Trophoblast cell (in vitro differentiated cells and primary cell): ENCODE results near the gene MROH8.
"Not testable (repeated sequence)": the region's sequence is repeated elsewhere in the genome, so short reads cannot be mapped to it uniquely, and the experiment has no call there.

Experiments
- DNase-seq, 2 donors: peaks; one replicate each; pipeline ENCODE4 v3.0.0-alpha.2; 2016
- H2AFZ ChIP-seq: 2 replicates; pipeline ENCODE4 v1.6.1; 2013; ENCODE audit warnings: low read length, moderate library complexity, mild to moderate bottlenecking; ENCODE audit not compliant: insufficient read depth, poor library complexity
- H2AK5ac ChIP-seq: 2 replicates; pipeline ENCODE4 v1.6.1; 2013; ENCODE audit warnings: mild to moderate bottlenecking, low read length
- H2BK120ac ChIP-seq: 2 replicates; pipeline ENCODE4 v1.6.1; 2013; ENCODE audit warnings: low read length, mild to moderate bottlenecking, moderate library complexity; ENCODE audit not compliant: insufficient read depth, poor library complexity
- H2BK12ac ChIP-seq: 2 replicates; pipeline ENCODE4 v1.6.1; 2013; ENCODE audit warnings: mild to moderate bottlenecking, low read length, moderate library complexity
- H2BK5ac ChIP-seq: 2 replicates; pipeline ENCODE4 v1.6.1; 2013; ENCODE audit warnings: low read length, low read depth, moderate library complexity, mild to moderate bottlenecking; ENCODE audit not compliant: poor library complexity
- H3K14ac ChIP-seq: 2 replicates; pipeline ENCODE4 v1.6.1; 2013; ENCODE audit warnings: mild to moderate bottlenecking, low read length
- H3K18ac ChIP-seq: 2 replicates; pipeline ENCODE4 v1.6.1; 2013; ENCODE audit warnings: mild to moderate bottlenecking, low read length
- H3K23ac ChIP-seq: 2 replicates; pipeline ENCODE4 v1.6.1; 2013; ENCODE audit warnings: low read length
- H3K27ac ChIP-seq: 2 replicates; pipeline ENCODE4 v1.5.1; 2013; ENCODE audit warnings: low read depth, mild to moderate bottlenecking, inconsistent platforms, low read length, moderate library complexity
- H3K27me3 ChIP-seq: 2 replicates; pipeline ENCODE4 v1.6.1; 2013; ENCODE audit warnings: inconsistent platforms, mild to moderate bottlenecking, low read length, moderate library complexity; ENCODE audit not compliant: insufficient read depth
- H3K36me3 ChIP-seq, 2 experiments: 1 replicate in 1 of 2; 2 replicates in 1 of 2; pipeline ENCODE4 v1.6.1; 2013; ENCODE audit warnings: low read length in 2 of 2, mild to moderate bottlenecking in 2 of 2, moderate library complexity in 1 of 2; ENCODE audit not compliant: insufficient read depth in 2 of 2, control insufficient read depth in 1 of 2
- H3K4ac ChIP-seq: 2 replicates; pipeline ENCODE4 v1.6.1; 2013; ENCODE audit warnings: low read depth, mild to moderate bottlenecking, low read length, moderate library complexity
- H3K4me1 ChIP-seq, 2 experiments: 1 replicate in 1 of 2; 2 replicates in 1 of 2; pipeline ENCODE4 v1.6.1; 2013; ENCODE audit warnings: low read length in 2 of 2, mild to moderate bottlenecking in 2 of 2, moderate library complexity in 1 of 2; ENCODE audit not compliant: insufficient read depth in 2 of 2, control insufficient read depth in 1 of 2
- H3K4me2 ChIP-seq: 2 replicates; pipeline ENCODE4 v1.6.1; 2013; ENCODE audit warnings: inconsistent platforms, mild to moderate bottlenecking, low read length, moderate library complexity
- H3K4me3 ChIP-seq: 2 replicates; pipeline ENCODE4 v1.5.1; 2013; ENCODE audit warnings: mild to moderate bottlenecking, low read depth, low read length, inconsistent platforms
- H3K79me1 ChIP-seq: one replicate; pipeline ENCODE4 v1.6.1; 2013; ENCODE audit warnings: low read length
- H3K79me2 ChIP-seq: 2 replicates; pipeline ENCODE4 v1.6.1; 2013; ENCODE audit warnings: low read length, mild to moderate bottlenecking; ENCODE audit not compliant: control insufficient read depth, insufficient read depth, poor library complexity
- H3K9ac ChIP-seq: 2 replicates; pipeline ENCODE4 v1.6.1; 2013; ENCODE audit warnings: mild to moderate bottlenecking, low read length
- H3K9me3 ChIP-seq: 2 replicates; pipeline ENCODE4 v1.6.1; 2013; ENCODE audit warnings: low read depth, mild to moderate bottlenecking, control low read depth, inconsistent platforms, low read length; ENCODE audit not compliant: insufficient read depth
- H4K12ac ChIP-seq: 2 replicates; pipeline ENCODE4 v1.6.1; 2013; ENCODE audit warnings: low read depth, mild to moderate bottlenecking, low read length, moderate library complexity
- H4K8ac ChIP-seq: 2 replicates; pipeline ENCODE4 v1.6.1; 2013; ENCODE audit warnings: low read depth, mild to moderate bottlenecking, low read length, moderate library complexity
- H4K91ac ChIP-seq: one replicate; pipeline ENCODE4 v1.6.1; 2013; ENCODE audit warnings: low read depth, mild to moderate bottlenecking, low read length, moderate library complexity
- WGBS: extraction: QIAGEN DNeasy Blood & Tissue Kit; methylation state at CpG from one replicate; pipeline ENCODE4 v1.1.7; 2013; ENCODE audit warnings: missing lambda C conversion rate; ENCODE audit not compliant: insufficient read length, insufficient coverage; ENCODE audit errors: extremely low coverage; 5-methylcytosine and 5-hydroxymethylcytosine counted together

Gene MROH8

DNA sequence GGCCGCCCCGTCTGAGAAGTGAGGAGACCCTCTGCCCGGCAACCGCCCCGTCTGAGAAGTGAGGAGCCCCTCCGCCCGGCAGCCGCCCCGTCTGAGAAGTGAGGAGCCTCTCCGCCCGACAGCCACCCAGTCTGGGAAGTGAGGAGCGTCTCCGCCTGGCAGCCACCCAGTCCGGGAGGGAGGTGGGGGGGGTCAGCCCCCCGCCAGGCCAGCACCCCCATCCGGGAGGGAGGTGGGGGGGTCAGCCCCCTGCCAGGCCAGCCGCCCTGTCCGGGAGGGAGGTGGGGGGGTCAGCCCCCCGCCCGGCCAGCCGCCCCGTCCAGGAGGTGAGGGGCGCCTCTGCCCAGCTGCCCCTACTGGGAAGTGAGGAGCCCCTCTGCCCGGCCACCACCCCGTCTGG, 109.8 kb downstream of the MROH8 start:
- not testable (repeated sequence) for H3K9me3 ChIP-seq, H2BK12ac ChIP-seq, H4K8ac ChIP-seq, H2BK120ac ChIP-seq, H3K4me3 ChIP-seq, H2BK5ac ChIP-seq, H3K27ac ChIP-seq, H3K27me3 ChIP-seq, H3K4me2 ChIP-seq, H3K4me1 ChIP-seq, H2AK5ac ChIP-seq, H3K14ac ChIP-seq, H3K23ac ChIP-seq, H3K18ac ChIP-seq, H4K12ac ChIP-seq, H3K79me1 ChIP-seq, H3K79me2 ChIP-seq, H4K91ac ChIP-seq, H2AFZ ChIP-seq, H3K36me3 ChIP-seq, H3K4ac ChIP-seq, H3K9ac ChIP-seq, DNase-seq
- WGBS, result no CpG with 5 or more reads among the region's 25 CpGs

DNA sequence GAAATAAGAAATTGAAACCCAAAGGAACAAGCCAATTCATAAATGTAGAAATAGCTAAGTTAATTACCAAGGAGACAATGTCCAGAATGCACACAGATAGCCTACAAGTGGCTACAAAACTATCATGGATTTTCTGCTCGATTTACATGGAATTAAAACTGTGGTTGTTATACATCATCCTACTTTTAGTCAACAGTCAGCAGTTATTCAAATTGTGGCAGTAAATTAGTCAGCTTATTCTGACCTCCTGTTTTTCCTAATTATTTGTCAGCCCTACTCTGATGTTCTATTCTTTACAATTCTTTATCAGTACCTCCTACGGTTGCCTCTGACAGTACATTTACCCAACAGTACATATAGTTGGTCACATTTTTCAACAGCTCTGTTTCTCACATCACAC, 113.2 kb downstream of the MROH8 start:
- H2AK5ac ChIP-seq, result no peak overlapping the region
- H4K91ac ChIP-seq, result no peak overlapping the region
- H3K79me2 ChIP-seq, result no peaks in the 10 kb centered on the region
- H2BK5ac ChIP-seq, result no peak overlapping the region
- H3K27ac ChIP-seq, result no peak overlapping the region
- H3K4me1 ChIP-seq, result peaks cover 0 to under 1% of the 10 kb centered on the region in 2 experiments
- no peak for DNase-seq
- H2AFZ ChIP-seq, result no peak overlapping the region
- no peak overlapping the region for H3K18ac ChIP-seq
- no peaks in the 10 kb centered on the region for H3K79me1 ChIP-seq
- H3K4me2 ChIP-seq, result no peak overlapping the region
- no peak overlapping the region for H3K4ac ChIP-seq
- H3K14ac ChIP-seq, result no peak overlapping the region
- H3K27me3 ChIP-seq, result no peaks in the 10 kb centered on the region
- no CpG with 5 or more reads among the region's 2 CpGs for WGBS
- no peak overlapping the region for H2BK120ac ChIP-seq
- no peak overlapping the region for H3K4me3 ChIP-seq
- H3K36me3 ChIP-seq, result peaks cover 3 to 9% of the 10 kb centered on the region in 2 experiments
- no peak overlapping the region for H3K9ac ChIP-seq
- no peak overlapping the region for H4K12ac ChIP-seq
- H3K23ac ChIP-seq, result no peak overlapping the region
- no peak overlapping the region for H2BK12ac ChIP-seq
- no peak overlapping the region for H4K8ac ChIP-seq
- H3K9me3 ChIP-seq, result peaks cover 2% of the 10 kb centered on the region

DNA sequence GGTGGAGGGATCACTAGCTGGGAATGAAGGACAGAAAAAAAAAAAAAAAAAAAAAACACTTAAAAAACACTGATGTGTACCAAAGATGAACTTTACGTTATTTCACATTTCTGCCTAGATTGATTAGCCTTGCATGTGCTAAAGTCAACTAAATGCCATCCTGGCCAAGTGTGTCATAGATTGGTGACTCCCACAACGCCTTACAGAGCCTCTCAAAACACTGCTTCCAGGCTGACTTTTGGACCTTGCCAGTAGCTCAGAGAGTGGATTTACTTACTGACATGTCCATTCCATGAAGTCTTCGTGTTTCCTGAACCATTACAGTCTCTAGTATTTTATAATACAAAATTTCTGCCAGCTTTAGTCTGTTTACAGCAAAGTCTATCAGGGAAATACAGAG, 124.1 kb downstream of the MROH8 start:
- WGBS, result no CpG with 5 or more reads among the region's 3 CpGs

DNA sequence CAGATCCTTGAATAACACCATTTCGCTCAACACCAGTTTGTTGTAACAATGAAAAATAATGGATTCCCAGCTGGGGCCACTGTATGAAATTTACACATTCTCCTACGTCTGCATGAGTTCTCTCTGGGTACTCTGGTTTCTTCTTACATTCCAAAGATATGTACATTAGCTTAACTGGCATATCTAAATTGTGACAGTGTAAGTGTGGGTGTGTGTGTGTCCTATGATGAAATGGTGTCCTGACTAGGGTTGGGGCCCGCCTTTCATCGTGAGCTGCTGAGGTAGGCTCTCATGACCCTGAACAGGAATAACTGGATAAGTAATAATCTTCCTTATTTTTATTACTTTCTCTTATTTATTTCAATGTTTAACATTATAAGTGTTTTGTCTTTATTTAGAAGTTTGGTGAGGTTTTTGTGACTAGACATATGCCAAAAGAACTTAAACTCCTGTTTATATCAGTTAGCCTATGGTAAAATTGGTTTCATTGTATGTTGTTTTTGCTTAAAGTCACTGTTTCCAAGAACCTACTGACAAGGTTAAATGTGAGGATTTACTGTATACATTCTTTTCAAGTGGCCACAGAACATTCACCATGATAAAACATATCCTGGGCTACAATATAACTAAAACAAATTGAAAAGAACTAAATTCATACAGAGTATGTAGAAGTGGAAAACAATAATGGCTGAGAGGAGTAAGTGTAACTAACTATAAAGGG, 126.0 kb downstream of the MROH8 start:
- Histone ChIP-seq H3K4me1 (no peaks in the 10 kb centered on the region), H3K23ac (no peak overlapping the region), H3K27me3 (no peaks in the 10 kb centered on the region), H3K14ac (no peak overlapping the region), H4K8ac (no peak overlapping the region), H3K9me3 (no peaks in the 10 kb centered on the region), H3K18ac (no peak overlapping the region), H3K27ac (no peak overlapping the region), H3K4me3 (no peak overlapping the region), H2AK5ac (no peak overlapping the region), H4K12ac (no peak overlapping the region), H2BK120ac (no peak overlapping the region), H3K79me1 (no peaks in the 10 kb centered on the region), H4K91ac (no peak overlapping the region), H2AFZ (no peak overlapping the region), H3K9ac (no peak overlapping the region), H3K4ac (no peak overlapping the region), H3K36me3 (peaks cover 9 to 15% of the 10 kb centered on the region in 2 experiments), H3K4me2 (no peak overlapping the region), H2BK5ac (no peak overlapping the region), H2BK12ac (no peak overlapping the region), H3K79me2 (no peaks in the 10 kb centered on the region)
- no peak for DNase-seq
- WGBS, result no CpG with 5 or more reads among the region's 4 CpGs

More for the DNA sequence above, 124.1 kb downstream of the MROH8 start:
- Histone ChIP-seq H2BK120ac (no peak overlapping the region), H3K23ac (no peak overlapping the region), H3K18ac (no peak overlapping the region), H3K4me2 (no peak overlapping the region), H2BK12ac (no peak overlapping the region), H3K9ac (no peak overlapping the region), H3K9me3 (no peaks in the 10 kb centered on the region), H2AFZ (no peak overlapping the region), H4K91ac (no peak overlapping the region), H3K36me3 (peaks cover 9 to 17% of the 10 kb centered on the region in 2 experiments), H3K14ac (no peak overlapping the region), H3K4me3 (no peak overlapping the region), H4K12ac (no peak overlapping the region), H2BK5ac (no peak overlapping the region), H3K79me1 (no peaks in the 10 kb centered on the region), H3K27me3 (no peaks in the 10 kb centered on the region), H3K4ac (no peak overlapping the region), H3K27ac (no peak overlapping the region), H3K79me2 (no peaks in the 10 kb centered on the region), H3K4me1 (no peaks in the 10 kb centered on the region), H2AK5ac (no peak overlapping the region), H4K8ac (no peak overlapping the region)
- DNase-seq, result no peak
